Measurements from ENCODE around the gene MDFIC2.

Gene MDFIC2

GRCh38 chr3:70233812-70234211, 78.6 kb downstream of the MDFIC2 start:
- no peak overlapping the region for H3K9ac ChIP-seq (ENCODE audit: low read length)
- H3K4me2 ChIP-seq (ENCODE audit: low read length): no peak overlapping the region
- no peaks in the 10 kb centered on the region for H4K20me1 ChIP-seq (ENCODE audit: insufficient read depth, low read length)
- H2AFZ ChIP-seq (ENCODE audit: low read length): no peak overlapping the region
- no peaks in the 10 kb centered on the region for H3K79me2 ChIP-seq (ENCODE audit: insufficient read depth, low read length)
- no peaks in the 10 kb centered on the region for H3K4me1 ChIP-seq (ENCODE audit: insufficient read depth, low read length, severe bottlenecking)
- no peaks in the 10 kb centered on the region for H3K9me3 ChIP-seq (ENCODE audit: low read length)
- no peaks in the 10 kb centered on the region for H3K9me2 ChIP-seq (ENCODE audit: low read depth, low read length)
- no peaks in the 10 kb centered on the region for H3K27me3 ChIP-seq (ENCODE audit: insufficient read depth, low read length)
- no peaks in the 10 kb centered on the region for H3F3A ChIP-seq (ENCODE audit: insufficient read depth, low read length)
- TF ChIP-seq CTCF (IDR thresholded peaks at IDR 0.05; ENCODE audit: low read length): no peak
- no peak for TF ChIP-seq EZH2 (IDR thresholded peaks at IDR 0.05; ENCODE audit: borderline replicate concordance, low read length)
- no peak overlapping the region for H3K27ac ChIP-seq (ENCODE audit: low read depth, low read length, poor library complexity, severe bottlenecking)
- no peak overlapping the region for H3K4me3 ChIP-seq (ENCODE audit: low read depth, low read length, poor library complexity, severe bottlenecking)
- no peaks in the 10 kb centered on the region for H3K36me3 ChIP-seq (ENCODE audit: insufficient read depth, low read length)

GRCh38 chr3:70233112-70233511, 79.3 kb downstream of the MDFIC2 start:
- no peak overlapping the region for H3K4me3 ChIP-seq (ENCODE audit: low read depth, low read length, poor library complexity, severe bottlenecking)
- H3K79me2 ChIP-seq (ENCODE audit: insufficient read depth, low read length): no peaks in the 10 kb centered on the region
- no peak overlapping the region for H2AFZ ChIP-seq (ENCODE audit: low read length)
- H3F3A ChIP-seq (ENCODE audit: insufficient read depth, low read length): no peaks in the 10 kb centered on the region
- H3K27me3 ChIP-seq (ENCODE audit: insufficient read depth, low read length): no peaks in the 10 kb centered on the region
- no peaks in the 10 kb centered on the region for H3K36me3 ChIP-seq (ENCODE audit: insufficient read depth, low read length)
- no peaks in the 10 kb centered on the region for H3K9me2 ChIP-seq (ENCODE audit: low read depth, low read length)
- H4K20me1 ChIP-seq (ENCODE audit: insufficient read depth, low read length): no peaks in the 10 kb centered on the region
- H3K27ac ChIP-seq (ENCODE audit: low read depth, low read length, poor library complexity, severe bottlenecking): no peak overlapping the region
- no peak overlapping the region for H3K9ac ChIP-seq (ENCODE audit: low read length)
- no peak overlapping the region for H3K4me2 ChIP-seq (ENCODE audit: low read length)
- no peaks in the 10 kb centered on the region for H3K9me3 ChIP-seq (ENCODE audit: low read length)
- TF ChIP-seq CTCF (IDR thresholded peaks at IDR 0.05; ENCODE audit: low read length) (no peak), EZH2 (IDR thresholded peaks at IDR 0.05; ENCODE audit: borderline replicate concordance, low read length) (no peak)
- H3K4me1 ChIP-seq (ENCODE audit: insufficient read depth, low read length, severe bottlenecking): no peaks in the 10 kb centered on the region

GRCh38 chr3:70231266-70231701, 81.2 kb downstream of the MDFIC2 start:
- no peak overlapping the region for H3K27ac ChIP-seq (ENCODE audit: low read depth, low read length, poor library complexity, severe bottlenecking)
- no peaks in the 10 kb centered on the region for H3K9me3 ChIP-seq (ENCODE audit: low read length)
- no peaks in the 10 kb centered on the region for H4K20me1 ChIP-seq (ENCODE audit: insufficient read depth, low read length)
- H3K79me2 ChIP-seq (ENCODE audit: insufficient read depth, low read length): no peaks in the 10 kb centered on the region
- no peaks in the 10 kb centered on the region for H3K9me2 ChIP-seq (ENCODE audit: low read depth, low read length)
- H3K4me3 ChIP-seq (ENCODE audit: low read depth, low read length, poor library complexity, severe bottlenecking): no peak overlapping the region
- H3K9ac ChIP-seq (ENCODE audit: low read length): no peak overlapping the region
- H3K27me3 ChIP-seq (ENCODE audit: insufficient read depth, low read length): no peaks in the 10 kb centered on the region
- no peaks in the 10 kb centered on the region for H3F3A ChIP-seq (ENCODE audit: insufficient read depth, low read length)
- H3K4me2 ChIP-seq (ENCODE audit: low read length): no peak overlapping the region
- H3K4me1 ChIP-seq (ENCODE audit: insufficient read depth, low read length, severe bottlenecking): no peaks in the 10 kb centered on the region
- no peak overlapping the region for H2AFZ ChIP-seq (ENCODE audit: low read length)
- no peak for TF ChIP-seq CTCF (IDR thresholded peaks at IDR 0.05; ENCODE audit: low read length)
- TF ChIP-seq EZH2 (IDR thresholded peaks at IDR 0.05; ENCODE audit: borderline replicate concordance, low read length): no peak
- no peaks in the 10 kb centered on the region for H3K36me3 ChIP-seq (ENCODE audit: insufficient read depth, low read length)
